HG02763 (cell line): ENCODE data around the gene RCN2.
"Not testable (repeated sequence)": the region's sequence is repeated elsewhere in the genome, so short reads cannot be mapped to it uniquely, and the experiment has no call there.

Experiments used
- ATAC-seq: cut with Tn5 transposase; IDR thresholded peaks from one replicate; pipeline ENCODE4 v1.9.1; 2021; ENCODE audit warnings: mild to moderate bottlenecking, moderate library complexity; ENCODE audit not compliant: unreplicated experiment

The RCN2 gene

GRCh38 chr15:76930831-76931396 is 635 bp upstream of the RCN2 start:
- no peak for ATAC-seq

GRCh38 chr15:76932135-76932966 is 802 bp downstream of the RCN2 start:
- no peak for ATAC-seq

- no peak for ATAC-seq
Observed at GRCh38 chr15:76935620-76936019, 4.1 kb downstream of the RCN2 start.

GRCh38 chr15:76936671-76937070 is 5.1 kb downstream of the RCN2 start:
- ATAC-seq: no peak

GRCh38 chr15:76938752-76939151 is 7.2 kb downstream of the RCN2 start:
- no peak for ATAC-seq

- ATAC-seq: no peak
Observed at GRCh38 chr15:76939715-76940114, 8.2 kb downstream of the RCN2 start.

- no peak for ATAC-seq
Observed at GRCh38 chr15:76941636-76942035, 10.1 kb downstream of the RCN2 start.

GRCh38 chr15:76942331-76942730 is 10.8 kb downstream of the RCN2 start:
- no peak for ATAC-seq

GRCh38 chr15:76945494-76946093 is 14.0 kb downstream of the RCN2 start:
- no peak for ATAC-seq

- no peak for ATAC-seq
Observed at GRCh38 chr15:76947454-76947853, 15.9 kb downstream of the RCN2 start.

GRCh38 chr15:76951220-76951619 is 19.7 kb downstream of the RCN2 start:
- no peak for ATAC-seq

- no peak for ATAC-seq
Observed at GRCh38 chr15:76953913-76954312, 22.4 kb downstream of the RCN2 start.

GRCh38 chr15:76954744-76955143 is 23.2 kb downstream of the RCN2 start:
- ATAC-seq: no peak

- no peak for ATAC-seq
Observed at GRCh38 chr15:76961268-76962011, 29.9 kb downstream of the RCN2 start.

GRCh38 chr15:76962337-76963013 is 30.9 kb downstream of the RCN2 start:
- no peak for ATAC-seq

GRCh38 chr15:76963596-76963995 is 32.0 kb downstream of the RCN2 start:
- no peak for ATAC-seq

- no peak for ATAC-seq
Observed at GRCh38 chr15:76964157-76964556, 32.6 kb downstream of the RCN2 start.

GRCh38 chr15:76966051-76966450 is 34.5 kb downstream of the RCN2 start:
- not testable (repeated sequence) for ATAC-seq

GRCh38 chr15:76967067-76967466 is 35.5 kb downstream of the RCN2 start:
- ATAC-seq: no peak

- ATAC-seq: no peak
Observed at GRCh38 chr15:76968306-76968705, 36.8 kb downstream of the RCN2 start.
